HepG2 (cell line): ENCODE results near the gene CCL16. TPM values are rescaled to one million over a fixed set of nuclear protein-coding genes. Genes with fewer than 3 reads are reported as not detected.

Experiments used
- AKAP8 ChIP-seq: sonication (generic); formaldehyde crosslinking; IDR thresholded peaks from 2 replicates; pipeline ENCODE4 v1.5.1; 2020; ENCODE audit warnings: mild to moderate bottlenecking, missing genetic modification reagents
- CREM ChIP-seq, 2 experiments: sonication (generic) in 1 of 2; formaldehyde crosslinking in 1 of 2; IDR thresholded peaks; 2 replicates each; pipeline versions ENCODE4 v1.4.0 to v1.6.1; 2016 to 2020; ENCODE audit warnings: antibody characterized with exemption in 1 of 2, mild to moderate bottlenecking in 1 of 2, missing genetic modification reagents in 1 of 2
- FOXC1 ChIP-seq: sonication (generic); formaldehyde crosslinking; IDR thresholded peaks from 2 replicates; pipeline ENCODE4 v1.8.0; 2022; ENCODE audit warnings: mild to moderate bottlenecking, missing genetic modification reagents, borderline replicate concordance
- HCFC1 ChIP-seq: fragments of 150-350 bp; IDR thresholded peaks from 2 replicates; pipeline ENCODE4 v1.6.1; 2014; ENCODE audit warnings: low read depth, low read length
- HES4 ChIP-seq: sonication (generic); formaldehyde crosslinking; IDR thresholded peaks from 2 replicates; pipeline ENCODE4 v1.9.0; 2021; ENCODE audit warnings: mild to moderate bottlenecking, missing genetic modification reagents, borderline replicate concordance
- HMGXB3 ChIP-seq: sonication (generic); formaldehyde crosslinking; IDR thresholded peaks from 2 replicates; pipeline ENCODE4 v1.4.0; 2020; ENCODE audit warnings: missing genetic modification reagents, borderline replicate concordance
- HNRNPL ChIP-seq: fragments of 200-400 bp; formaldehyde crosslinking; IDR thresholded peaks from 2 replicates; pipeline ENCODE4 v1.6.1; 2017; ENCODE audit warnings: mild to moderate bottlenecking, low read depth, low read length
- JUN ChIP-seq: sonication (generic); formaldehyde crosslinking; IDR thresholded peaks from 2 replicates; pipeline ENCODE4 v1.4.0; 2020; ENCODE audit warnings: mild to moderate bottlenecking, missing genetic modification reagents
- LBX2 ChIP-seq: sonication (generic); formaldehyde crosslinking; IDR thresholded peaks from 2 replicates; pipeline ENCODE4 v1.5.0; 2020; ENCODE audit warnings: missing genetic modification reagents, mild to moderate bottlenecking, borderline replicate concordance
- MEIS2 ChIP-seq: sonication (generic); formaldehyde crosslinking; IDR thresholded peaks from 2 replicates; pipeline ENCODE4 v1.9.0; 2021; ENCODE audit warnings: mild to moderate bottlenecking, missing genetic modification reagents
- NBN ChIP-seq: fragments of 450-650 bp; conservative IDR thresholded peaks from 2 replicates; pipeline ENCODE4 v1.6.1; 2017
- NFRKB ChIP-seq: fragments of 450-650 bp; IDR thresholded peaks from 2 replicates; pipeline ENCODE4 v1.6.1; 2017
- PAWR ChIP-seq: sonication (generic); formaldehyde crosslinking; IDR thresholded peaks from 2 replicates; pipeline ENCODE4 v1.4.0; 2020; ENCODE audit warnings: missing genetic modification reagents, mild to moderate bottlenecking, borderline replicate concordance
- PBX3 ChIP-seq: sonication (generic); formaldehyde crosslinking; IDR thresholded peaks from 2 replicates; pipeline ENCODE4 v1.8.1; 2023; ENCODE audit warnings: missing genetic modification reagents, inconsistent platforms, borderline replicate concordance
- PHF20 ChIP-seq: sonication (generic); formaldehyde crosslinking; IDR thresholded peaks from 2 replicates; pipeline ENCODE4 v1.5.0; 2020; ENCODE audit warnings: mild to moderate bottlenecking, missing genetic modification reagents
- RFXANK ChIP-seq: IDR thresholded peaks from 2 replicates; pipeline ENCODE4 v1.6.1; 2016
- TCF7L2 ChIP-seq: IDR thresholded peaks from 2 replicates; pipeline ENCODE4 v1.6.1; 2011; ENCODE audit warnings: mild to moderate bottlenecking, low read depth, low read length, moderate library complexity
- TIGD3 ChIP-seq: sonication (generic); formaldehyde crosslinking; IDR thresholded peaks from 2 replicates; pipeline ENCODE4 v1.5.1; 2020; ENCODE audit warnings: mild to moderate bottlenecking, missing genetic modification reagents, borderline replicate concordance
- ZBTB21 ChIP-seq: sonication (generic); formaldehyde crosslinking; IDR thresholded peaks from 2 replicates; pipeline ENCODE4 v1.4.0; 2020; ENCODE audit warnings: missing genetic modification reagents
- ZFP82 ChIP-seq: sonication (generic); formaldehyde crosslinking; IDR thresholded peaks from 2 replicates; pipeline ENCODE4 v1.5.1; 2020; ENCODE audit warnings: mild to moderate bottlenecking, missing genetic modification reagents, borderline replicate concordance
- ZNF333 ChIP-seq: sonication (generic); formaldehyde crosslinking; IDR thresholded peaks from 2 replicates; pipeline ENCODE4 v1.4.0; 2020; ENCODE audit warnings: mild to moderate bottlenecking, missing genetic modification reagents, borderline replicate concordance
- ZNF337 ChIP-seq: sonication (generic); formaldehyde crosslinking; IDR thresholded peaks from 2 replicates; pipeline ENCODE4 v1.5.1; 2020; ENCODE audit warnings: missing genetic modification reagents, low read depth, mild to moderate bottlenecking, borderline replicate concordance
- ZNF33B ChIP-seq: sonication (generic); formaldehyde crosslinking; IDR thresholded peaks from 2 replicates; pipeline ENCODE4 v1.5.1; 2020; ENCODE audit warnings: mild to moderate bottlenecking, missing genetic modification reagents
- ZNF441 ChIP-seq: sonication (generic); formaldehyde crosslinking; IDR thresholded peaks from 2 replicates; pipeline ENCODE4 v1.7.0; 2021; ENCODE audit warnings: missing genetic modification reagents, borderline replicate concordance
- ZNF652 ChIP-seq: IDR thresholded peaks from 2 replicates; pipeline ENCODE4 v1.6.1; 2016; ENCODE audit warnings: low read depth, borderline replicate concordance
- ZNF660 ChIP-seq: sonication (generic); formaldehyde crosslinking; IDR thresholded peaks from 2 replicates; pipeline ENCODE4 v1.5.1; 2020; ENCODE audit warnings: mild to moderate bottlenecking, low read depth, missing genetic modification reagents, borderline replicate concordance
- polyA plus RNA-seq, 8 experiments: library from polyadenylated mRNA; depleted of rRNA in 3 of 8; stranded (reverse) in 7 of 8; unstranded in 1 of 8; fragments of >200 nt; fragmentation: Illumina TruSeq in 4 of 8; extraction: Trizol in 4 of 8; gene quantifications; 2 replicates each; pipeline versions ENCODE4 v1.2.1 to v1.2.3, GENCODE V29; 2011 to 2016; ENCODE audit warnings: low read depth in 4 of 8, missing spikeins in 1 of 8, mixed read lengths in 1 of 8; ENCODE audit not compliant: insufficient read depth in 1 of 8
- total RNA-seq, 5 experiments: library from RNA; depleted of rRNA; stranded (reverse); fragments of >200 nt; fragmentation: Illumina TruSeq; extraction: Trizol; gene quantifications; 2 replicates each; pipeline ENCODE4 v1.2.3, GENCODE V29; 2016; ENCODE audit warnings: low read depth in 1 of 5

CCL16 gene
- total and polyA plus RNA-seq, 2 of the 13 experiments (the other 11 are each of a cell fraction or from before 2014, with no cell fraction given) = 2.0 to 14.7 TPM

- TF ChIP-seq ZNF660 = no peak
- TF ChIP-seq RFXANK (CRISPR knock-in tag) = no peak
- TF ChIP-seq PAWR (CRISPR knock-in tag) = no peak
- no peak for TF ChIP-seq ZNF441
- no peak for TF ChIP-seq CREM (IDR thresholded peaks at IDR 0.05)
- no peak for TF ChIP-seq CREM (CRISPR knock-in tag; IDR thresholded peaks at IDR 0.05)
- TF ChIP-seq JUN (CRISPR knock-in tag) = no peak
- no peak for TF ChIP-seq ZBTB21 (CRISPR knock-in tag)
- peak; percentile 8; the same call in 1 of the 2 replicates for TF ChIP-seq ZNF652 (CRISPR knock-in tag)
- TF ChIP-seq MEIS2 = peak; percentile 15; the same call in 1 of the 2 replicates
- TF ChIP-seq NBN = no peak
- no peak for TF ChIP-seq HCFC1
- no peak for TF ChIP-seq PHF20 (CRISPR knock-in tag)
- TF ChIP-seq ZFP82 (CRISPR knock-in tag) = no peak
- TF ChIP-seq ZNF33B (CRISPR knock-in tag) = no peak
- no peak for TF ChIP-seq HMGXB3 (CRISPR knock-in tag)
- no peak for TF ChIP-seq ZNF337 (CRISPR knock-in tag)
- TF ChIP-seq NFRKB = no peak
- TF ChIP-seq LBX2 (CRISPR knock-in tag) = no peak
- no peak for TF ChIP-seq TIGD3
- no peak for TF ChIP-seq FOXC1
- no peak for TF ChIP-seq ZNF333 (CRISPR knock-in tag)
- no peak for TF ChIP-seq TCF7L2
- TF ChIP-seq HNRNPL = no peak
- no peak for TF ChIP-seq PBX3 (CRISPR knock-in tag)
- no peak for TF ChIP-seq AKAP8 (CRISPR knock-in tag)
- no peak for TF ChIP-seq HES4 (CRISPR knock-in tag)
Observed at GRCh38 chr17:35981908-35982330, 622 bp upstream of the CCL16 start (continued).
